SU-DHL-6 (cell line): ENCODE results near the gene LMAN2L.

Source experiments
- CTCF ChIP-seq: fragments of 200-600 bp; sonication (generic); IDR thresholded peaks from one replicate; pipeline ENCODE4 v1.5.1; 2017; ENCODE audit warnings: antibody characterized with exemption, mild to moderate bottlenecking, low read length, moderate library complexity; ENCODE audit not compliant: insufficient read depth, poor library complexity, severe bottlenecking
- EZH2phosphoT487 ChIP-seq: fragments of 200-600 bp; sonication (generic), shearing (Covaris generic); conservative IDR thresholded peaks from 2 replicates; pipeline ENCODE4 v1.6.1; 2018; ENCODE audit warnings: mild to moderate bottlenecking, antibody characterized with exemption, low read length, moderate library complexity, mixed read lengths

DNA sequence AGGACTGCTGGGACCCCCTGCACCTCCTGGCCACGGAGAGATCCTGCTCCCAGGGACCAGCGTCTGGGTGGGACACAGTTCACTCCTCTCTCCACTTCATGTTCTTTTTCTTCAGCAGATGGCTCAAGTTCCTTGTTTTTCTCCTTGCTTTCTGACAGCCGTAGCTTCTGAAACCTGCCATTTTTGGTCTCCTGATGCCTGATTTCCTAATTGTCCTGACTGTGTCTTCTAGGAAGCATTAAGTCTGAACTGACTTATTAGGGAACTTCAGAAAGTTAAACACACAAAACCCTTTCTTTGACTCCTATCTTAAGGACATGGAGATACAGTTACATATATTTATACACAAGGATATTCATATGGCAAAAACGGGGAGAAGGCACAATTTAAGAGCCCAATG is 43.5 kb upstream of the LMAN2L start:
- TF ChIP-seq CTCF: no peak
- no peak for TF ChIP-seq EZH2phosphoT487
